Keratinocyte (primary cell): ENCODE results near the gene FBN1. TPM values are rescaled to one million over a fixed set of nuclear protein-coding genes. Genes with fewer than 3 reads are reported as not detected.

Source experiments
- DNase-seq: peaks from one replicate; pipeline ENCODE4 v3.0.0-alpha.2; 2011; ENCODE audit warnings: low read depth, missing footprints, low spot score
- FAIRE-seq: peaks from 2 replicates; lab custom pipeline; 2011; peaks lifted over from hg19 to GRCh38; lab: Jason Lieb, UNC
- H2AFZ ChIP-seq: 2 replicates; pipeline ENCODE4 v1.6.0; 2012; ENCODE audit warnings: low read length, control low read depth, inconsistent platforms; ENCODE audit not compliant: control insufficient read depth
- H3K27ac ChIP-seq: 2 replicates; pipeline ENCODE4 v1.5.1; 2011; ENCODE audit warnings: low read length; ENCODE audit not compliant: control insufficient read depth, insufficient read depth
- H3K27me3 ChIP-seq: 3 replicates; pipeline ENCODE4 v1.6.0; 2011; ENCODE audit warnings: low read length; ENCODE audit not compliant: control insufficient read depth, insufficient read depth; ENCODE audit errors: extremely low read depth
- H3K36me3 ChIP-seq, 2 experiments: 2 replicates in 1 of 2; 3 replicates in 1 of 2; pipeline ENCODE4 v1.5.1; 2011; ENCODE audit warnings: low read length in 2 of 2, mild to moderate bottlenecking in 1 of 2; ENCODE audit not compliant: control insufficient read depth in 2 of 2, insufficient read depth in 2 of 2; ENCODE audit errors: extremely low read depth in 1 of 2
- H3K4me1 ChIP-seq: 3 replicates; pipeline ENCODE4 v1.5.1; 2011; ENCODE audit warnings: low read length; ENCODE audit not compliant: control insufficient read depth, insufficient read depth; ENCODE audit errors: extremely low read depth
- H3K4me2 ChIP-seq: 3 replicates; pipeline ENCODE4 v1.6.0; 2011; ENCODE audit warnings: low read depth, low read length; ENCODE audit not compliant: control insufficient read depth, insufficient read depth; ENCODE audit errors: extremely low read depth
- H3K4me3 ChIP-seq, 3 experiments: fragments of 200-600 bp in 1 of 3; sonication (generic) in 1 of 3; 2 replicates in 2 of 3; 3 replicates in 1 of 3; pipeline ENCODE4 v1.5.1; 2011 to 2016; ENCODE audit warnings: low read length in 3 of 3, mild to moderate bottlenecking in 3 of 3, control low read depth in 2 of 3, inconsistent platforms in 1 of 3, low read depth in 1 of 3, mixed read lengths in 1 of 3, mixed run types in 1 of 3, moderate library complexity in 1 of 3; ENCODE audit not compliant: control insufficient read depth in 2 of 3, insufficient read depth in 2 of 3; ENCODE audit errors: extremely low read depth in 1 of 3
- H3K79me2 ChIP-seq: 2 replicates; pipeline ENCODE4 v1.6.0; 2012; ENCODE audit warnings: low read length; ENCODE audit not compliant: control insufficient read depth, insufficient read depth
- H3K9ac ChIP-seq: 3 replicates; pipeline ENCODE4 v1.6.0; 2011; ENCODE audit warnings: low read length; ENCODE audit not compliant: control insufficient read depth, insufficient read depth; ENCODE audit errors: extremely low read depth
- H3K9me1 ChIP-seq: 3 replicates; pipeline ENCODE4 v1.6.0; 2011; ENCODE audit warnings: low read length; ENCODE audit not compliant: control insufficient read depth, insufficient read depth; ENCODE audit errors: extremely low read depth
- H3K9me3 ChIP-seq: 2 replicates; pipeline ENCODE4 v1.5.1; 2012; ENCODE audit warnings: low read depth, low read length; ENCODE audit not compliant: control insufficient read depth
- H4K20me1 ChIP-seq: 3 replicates; pipeline ENCODE4 v1.6.0; 2011; ENCODE audit warnings: low read length; ENCODE audit not compliant: control insufficient read depth, insufficient read depth; ENCODE audit errors: extremely low read depth
- CTCF ChIP-seq, 3 experiments: IDR thresholded peaks in 1 of 3; conservative IDR thresholded peaks in 1 of 3; optimal IDR thresholded peaks in 1 of 3; 2 replicates in 2 of 3; 3 replicates in 1 of 3; pipeline versions ENCODE3 to v1.5.1; 2011; ENCODE audit warnings: low read length in 3 of 3, mild to moderate bottlenecking in 3 of 3, moderate library complexity in 2 of 3, control low read depth in 1 of 3, inconsistent platforms in 1 of 3; ENCODE audit not compliant: insufficient read depth in 2 of 3; ENCODE audit errors: extremely low read depth in 1 of 3
- EZH2 ChIP-seq: IDR thresholded peaks from one replicate; pipeline ENCODE4 v1.6.1; 2012; ENCODE audit warnings: inconsistent platforms, mild to moderate bottlenecking, low read length, moderate library complexity
- dilution Hi-C: fragments of 300-500 bp; cut with MboI; formaldehyde crosslinking; loops from one replicate; pipeline ENCODE4 v1.7.0; 2020; ENCODE audit warnings: low sequenced_read_pairs; ENCODE audit not compliant: extremely low pct_ligation_motif_present
- polyA plus RNA-seq, 5 experiments: library from polyadenylated mRNA; depleted of rRNA in 3 of 5; stranded (reverse) in 3 of 5; stranded (forward) in 1 of 5; unstranded in 1 of 5; fragments of >200 nt; gene quantifications; 1 replicate in 1 of 5; 2 replicates in 3 of 5; 3 replicates in 1 of 5; pipeline versions ENCODE4 v1.2.1 to v1.2.3, GENCODE V29; 2011 to 2012; ENCODE audit warnings: missing spikeins in 2 of 5, low read depth in 1 of 5, low replicate concordance in 1 of 5

Gene FBN1
- polyA plus RNA-seq, 1 donor (not counting 4 experiments of a cell fraction or from before 2014, with no cell fraction given): 3.5 TPM

- Histone ChIP-seq H2AFZ (no peak overlapping the region), H3K9me1 (no peaks in the 10 kb centered on the region), H3K4me3 (no peak overlapping the region), H3K36me3 (no peaks in the 10 kb centered on the region), H3K4me2 (peak overlapping the region; percentile 3), H3K27me3 (no peaks in the 10 kb centered on the region), H3K9ac (no peak overlapping the region), H3K79me2 (no peaks in the 10 kb centered on the region), H4K20me1 (no peaks in the 10 kb centered on the region), H3K27ac (no peak overlapping the region), H3K4me1 (no peaks in the 10 kb centered on the region), H3K9me3 (no peaks in the 10 kb centered on the region)
- no peak for DNase-seq
- TF ChIP-seq EZH2 (no peak), CTCF (optimal IDR thresholded peaks at IDR 0.05 in 1 of 3, IDR thresholded peaks at IDR 0.05 in 1 of 3, conservative IDR thresholded peaks at IDR 0.05 in 1 of 3; ENCODE audit: extremely low read depth in 1 of 3, insufficient read depth in 2 of 3, low read length in 3 of 3) (no peak)
- no peak for FAIRE-seq
- dilution Hi-C loops: no loop called here
Observed at GRCh38 chr15:48577469-48577868, 68.0 kb downstream of the FBN1 start.

- no peak for DNase-seq
- TF ChIP-seq EZH2: no peak
- no peak for TF ChIP-seq CTCF (optimal IDR thresholded peaks at IDR 0.05 in 1 of 3, IDR thresholded peaks at IDR 0.05 in 1 of 3, conservative IDR thresholded peaks at IDR 0.05 in 1 of 3; ENCODE audit: extremely low read depth in 1 of 3, insufficient read depth in 2 of 3, low read length in 3 of 3)
- H3K4me3 ChIP-seq: no peak overlapping the region
- no peaks in the 10 kb centered on the region for H3K79me2 ChIP-seq
- H3K36me3 ChIP-seq: no peaks in the 10 kb centered on the region
- H3K9me1 ChIP-seq: no peaks in the 10 kb centered on the region
- dilution Hi-C loops: no loop called here
- no peaks in the 10 kb centered on the region for H4K20me1 ChIP-seq
- no peaks in the 10 kb centered on the region for H3K27me3 ChIP-seq
- H3K9me3 ChIP-seq: no peaks in the 10 kb centered on the region
- no peak for FAIRE-seq
- no peak overlapping the region for H3K4me2 ChIP-seq
- H2AFZ ChIP-seq: no peak overlapping the region
- H3K27ac ChIP-seq: no peak overlapping the region
- no peak overlapping the region for H3K9ac ChIP-seq
- H3K4me1 ChIP-seq: no peaks in the 10 kb centered on the region
Observed at GRCh38 chr15:48574187-48574586, 71.3 kb downstream of the FBN1 start.
